ENCODE measurements around the gene LGALS16.
"Not testable (repeated sequence)": the region's sequence is repeated elsewhere in the genome, so short reads cannot be mapped to it uniquely, and the experiment has no call there.

LGALS16 gene

GRCh38 chr19:39655613-39656012, at the start of gene LGALS16:
Gene LGALS16 (plus strand): TSS chr19:39655913. CDS start chr19:39655962, 49 bp downstream.
- no peak for DNase-seq (ENCODE audit: low spot score)

GRCh38 chr19:39607021-39607420, 48.7 kb upstream of the LGALS16 start:
- DNase-seq (ENCODE audit: low spot score): no peak

- DNase-seq (ENCODE audit: low spot score): no peak
Observed at GRCh38 chr19:39607561-39607960, 48.2 kb upstream of the LGALS16 start.

GRCh38 chr19:39613597-39613996, 42.1 kb upstream of the LGALS16 start:
- DNase-seq (ENCODE audit: low spot score): no peak

GRCh38 chr19:39617745-39618144, 38.0 kb upstream of the LGALS16 start:
- DNase-seq (ENCODE audit: low spot score): no peak

GRCh38 chr19:39623946-39624345, 31.8 kb upstream of the LGALS16 start:
- no peak for DNase-seq (ENCODE audit: low spot score)

- DNase-seq (ENCODE audit: low spot score): not testable (repeated sequence)
Observed at GRCh38 chr19:39627631-39628030, 28.1 kb upstream of the LGALS16 start.

- no peak for DNase-seq (ENCODE audit: low spot score)
Observed at GRCh38 chr19:39631178-39631577, 24.5 kb upstream of the LGALS16 start.

GRCh38 chr19:39631626-39632025, 24.1 kb upstream of the LGALS16 start:
- no peak for DNase-seq (ENCODE audit: low spot score)

GRCh38 chr19:39637891-39638290, 17.8 kb upstream of the LGALS16 start:
- peak; percentile 34 for DNase-seq (ENCODE audit: low spot score)

GRCh38 chr19:39641773-39642172, 13.9 kb upstream of the LGALS16 start:
- peak; percentile 77 for DNase-seq (ENCODE audit: low spot score)

GRCh38 chr19:39643591-39643990, 12.1 kb upstream of the LGALS16 start:
- DNase-seq (ENCODE audit: low spot score): peak; percentile 8

GRCh38 chr19:39645800-39646411, 9.8 kb upstream of the LGALS16 start:
- peak; percentile 11 for DNase-seq (ENCODE audit: low spot score)

- no peak for DNase-seq (ENCODE audit: low spot score)
Observed at GRCh38 chr19:39647918-39648317, 7.8 kb upstream of the LGALS16 start.

- DNase-seq (ENCODE audit: low spot score): no peak
Observed at GRCh38 chr19:39659791-39660190, 4.1 kb downstream of the LGALS16 start.

GRCh38 chr19:39660661-39661060, 4.9 kb downstream of the LGALS16 start:
- no peak for DNase-seq (ENCODE audit: low spot score)

- DNase-seq (ENCODE audit: low spot score): no peak
Observed at GRCh38 chr19:39661565-39661964, 5.9 kb downstream of the LGALS16 start.

- not testable (repeated sequence) for DNase-seq (ENCODE audit: low spot score)
Observed at GRCh38 chr19:39669860-39670259, 14.1 kb downstream of the LGALS16 start.

GRCh38 chr19:39670998-39671397, 15.3 kb downstream of the LGALS16 start:
- no peak for DNase-seq (ENCODE audit: low spot score)

GRCh38 chr19:39671739-39672363, 16.1 kb downstream of the LGALS16 start:
- peak; percentile 59 for DNase-seq (ENCODE audit: low spot score)

GRCh38 chr19:39672473-39672872, 16.8 kb downstream of the LGALS16 start:
- DNase-seq (ENCODE audit: low spot score): no peak

GRCh38 chr19:39673862-39674261, 18.1 kb downstream of the LGALS16 start:
- peak; percentile 17 for DNase-seq (ENCODE audit: low spot score)

GRCh38 chr19:39676004-39676403, 20.3 kb downstream of the LGALS16 start:
- DNase-seq (ENCODE audit: low spot score): no peak
